Lower lobe of right lung (tissue), 2 donors: ENCODE measurements around the gene TBC1D10B. TPM values are rescaled to one million over a fixed set of nuclear protein-coding genes. Genes with fewer than 3 reads are reported as not detected.
A peak's percentile ranks its signal among the peaks of the same experiment; 100 is the strongest.
"Not testable (repeated sequence)": the region's sequence is repeated elsewhere in the genome, so short reads cannot be mapped to it uniquely, and the experiment has no call there.

Source experiments
- ATAC-seq, 2 donors: fragments of 200-7000 bp; cut with Tn5 transposase; one replicate each; pipeline ENCODE4 v1.9.1; 2020 to 2022; ENCODE audit warnings: mild to moderate bottlenecking in 2 of 2, moderate library complexity in 2 of 2
- DNase-seq: peaks from one replicate; pipeline ENCODE4 v3.0.0-alpha.2; 2020
- H3K27ac ChIP-seq: fragments of 200-600 bp; one replicate; pipeline ENCODE4 v1.8.0; 2022
- H3K27me3 ChIP-seq: fragments of 200-600 bp; one replicate; pipeline ENCODE4 v1.8.0; 2022; ENCODE audit warnings: low read depth
- H3K36me3 ChIP-seq: fragments of 200-600 bp; one replicate; pipeline ENCODE4 v1.8.0; 2022; ENCODE audit warnings: mild to moderate bottlenecking
- H3K4me1 ChIP-seq: fragments of 200-600 bp; one replicate; pipeline ENCODE4 v1.8.0; 2022
- H3K4me3 ChIP-seq: fragments of 200-600 bp; one replicate; pipeline ENCODE4 v1.8.0; 2022; ENCODE audit warnings: mild to moderate bottlenecking
- H3K9me3 ChIP-seq: fragments of 200-600 bp; one replicate; pipeline ENCODE4 v1.8.0; 2022
- intact Hi-C: fragments of 100-400 bp; cut with DNase I; formaldehyde crosslinking; loops from one replicate; pipeline ENCODE4 v1.11.0; 2022
- total RNA-seq: library from RNA; stranded (reverse); fragmentation: NEBNext Ultra II Directional; extraction: Animal tissue kit (Norgen Biotek cat#: 25700); gene quantifications from one replicate; pipeline ENCODE4 v1.2.1, GENCODE V29; 2021
- TF ChIP-seq, protein P1 (sequence below): fragments of 200-600 bp; IDR thresholded peaks from one replicate; pipeline ENCODE4 v1.8.0; 2022; ENCODE audit warnings: antibody characterized with exemption, mild to moderate bottlenecking
- donor health status: DM: no; HTN: yes; CAD: no; lungs with severe emphysema.

The TBC1D10B gene
- total RNA-seq, 1 donor from 2014 or later, result 36.9 TPM

DNA sequence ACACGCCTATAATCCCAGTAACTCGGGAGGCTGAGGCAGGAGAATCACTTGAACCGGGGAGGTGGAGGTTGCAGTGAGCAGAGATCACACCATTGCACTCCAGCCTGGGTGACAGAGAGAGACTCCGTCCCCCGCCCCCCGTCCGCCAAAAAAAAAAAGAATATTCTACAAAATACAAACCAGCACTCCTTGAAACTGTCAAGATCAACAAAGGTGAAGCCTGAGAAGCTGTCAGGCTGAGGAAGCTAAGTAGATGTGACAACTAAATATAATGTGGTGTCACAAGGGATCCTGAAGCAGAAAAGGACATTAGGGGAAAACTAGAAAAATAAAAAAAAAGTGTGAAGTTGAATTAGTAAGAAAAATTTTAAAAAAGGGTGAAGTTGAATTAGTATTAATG is 21.4 kb downstream of the TBC1D10B start:
- TF ChIP-seq, protein P1, sequence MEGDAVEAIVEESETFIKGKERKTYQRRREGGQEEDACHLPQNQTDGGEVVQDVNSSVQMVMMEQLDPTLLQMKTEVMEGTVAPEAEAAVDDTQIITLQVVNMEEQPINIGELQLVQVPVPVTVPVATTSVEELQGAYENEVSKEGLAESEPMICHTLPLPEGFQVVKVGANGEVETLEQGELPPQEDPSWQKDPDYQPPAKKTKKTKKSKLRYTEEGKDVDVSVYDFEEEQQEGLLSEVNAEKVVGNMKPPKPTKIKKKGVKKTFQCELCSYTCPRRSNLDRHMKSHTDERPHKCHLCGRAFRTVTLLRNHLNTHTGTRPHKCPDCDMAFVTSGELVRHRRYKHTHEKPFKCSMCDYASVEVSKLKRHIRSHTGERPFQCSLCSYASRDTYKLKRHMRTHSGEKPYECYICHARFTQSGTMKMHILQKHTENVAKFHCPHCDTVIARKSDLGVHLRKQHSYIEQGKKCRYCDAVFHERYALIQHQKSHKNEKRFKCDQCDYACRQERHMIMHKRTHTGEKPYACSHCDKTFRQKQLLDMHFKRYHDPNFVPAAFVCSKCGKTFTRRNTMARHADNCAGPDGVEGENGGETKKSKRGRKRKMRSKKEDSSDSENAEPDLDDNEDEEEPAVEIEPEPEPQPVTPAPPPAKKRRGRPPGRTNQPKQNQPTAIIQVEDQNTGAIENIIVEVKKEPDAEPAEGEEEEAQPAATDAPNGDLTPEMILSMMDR, result no peak
- no peak for ATAC-seq
- intact Hi-C loops, result no loop called here
- Histone ChIP-seq H3K27ac (no peak overlapping the region), H3K27me3 (no peaks in the 10 kb centered on the region), H3K9me3 (no peaks in the 10 kb centered on the region), H3K4me1 (peaks cover 27% of the 10 kb centered on the region), H3K36me3 (peaks cover 41% of the 10 kb centered on the region), H3K4me3 (no peak overlapping the region)
- DNase-seq, result no peak

DNA sequence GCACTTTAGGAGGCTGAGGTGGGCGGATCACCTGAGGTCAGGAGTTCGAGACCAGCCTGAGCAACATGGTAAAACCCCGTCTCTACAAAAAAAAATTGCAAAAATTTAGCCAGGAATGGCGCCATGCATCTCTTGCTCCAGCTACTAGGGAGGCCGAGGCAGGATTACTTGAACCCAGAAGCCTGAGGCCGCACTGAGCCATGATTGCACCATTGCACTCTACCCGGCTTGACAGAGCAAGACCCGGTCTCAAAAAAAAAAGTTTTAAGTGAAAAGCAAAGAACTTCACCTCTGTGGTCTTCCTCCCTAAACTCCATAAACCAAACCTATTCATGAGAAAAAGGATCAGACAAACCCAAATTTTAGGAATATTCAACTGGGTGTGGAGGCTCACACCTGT is 22.2 kb downstream of the TBC1D10B start:
- intact Hi-C loops, result no loop called here
- Histone ChIP-seq H3K4me3 (no peak overlapping the region), H3K9me3 (no peaks in the 10 kb centered on the region), H3K4me1 (peaks cover 18% of the 10 kb centered on the region), H3K36me3 (peaks cover 33% of the 10 kb centered on the region), H3K27ac (no peak overlapping the region), H3K27me3 (no peaks in the 10 kb centered on the region)
- ATAC-seq (no peak), DNase-seq (no peak)
- TF ChIP-seq, protein P1, result no peak

DNA sequence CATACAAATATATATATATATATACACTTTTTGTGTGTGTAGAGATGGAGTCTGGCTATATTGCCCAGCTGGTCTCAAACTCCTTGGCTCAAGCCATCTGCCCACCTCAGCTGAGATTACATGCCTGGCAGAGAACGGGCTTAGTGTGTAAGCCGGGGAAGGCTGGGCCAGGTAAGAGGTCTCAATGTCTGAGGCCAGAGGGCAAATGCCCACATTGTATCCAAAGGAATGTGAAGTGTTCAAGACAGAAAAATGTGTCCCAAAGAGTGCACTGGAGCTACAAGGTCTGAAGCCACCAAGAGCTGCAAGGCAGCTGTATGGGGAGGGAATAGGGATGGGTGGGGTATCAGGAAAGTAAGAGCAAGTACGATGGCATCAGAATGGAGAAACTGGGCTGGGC is 24.0 kb downstream of the TBC1D10B start:
- H3K4me1 ChIP-seq, result peaks cover under 1% of the 10 kb centered on the region
- H3K4me3 ChIP-seq, result no peak overlapping the region
- intact Hi-C loops, result no loop called here
- TF ChIP-seq, protein P1, result no peak
- H3K36me3 ChIP-seq, result peaks cover 15% of the 10 kb centered on the region
- no peak overlapping the region for H3K27ac ChIP-seq
- DNase-seq, result no peak
- no peaks in the 10 kb centered on the region for H3K9me3 ChIP-seq
- ATAC-seq, result no peak
- H3K27me3 ChIP-seq, result no peaks in the 10 kb centered on the region

DNA sequence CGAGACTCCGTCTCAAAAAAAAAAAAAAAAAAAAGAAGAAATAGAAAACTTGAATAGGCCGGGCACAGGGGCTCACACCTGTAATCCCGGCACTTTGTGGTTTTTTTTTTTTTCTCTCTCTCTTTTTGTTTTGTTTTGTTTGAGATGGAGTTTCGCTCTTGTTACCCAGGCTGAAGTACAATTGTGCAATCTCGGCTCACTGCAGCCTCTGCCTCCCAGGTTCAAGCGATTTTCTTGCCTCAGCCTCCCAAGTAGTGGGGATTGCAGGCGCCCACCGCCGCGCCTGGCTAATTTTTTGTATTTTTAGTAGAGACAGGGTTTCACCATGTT is 26.8 kb downstream of the TBC1D10B start:
- H3K4me3 ChIP-seq, DNase-seq, H3K36me3 ChIP-seq, H3K27ac ChIP-seq, H3K27me3 ChIP-seq, H3K9me3 ChIP-seq, intact Hi-C loops, H3K4me1 ChIP-seq: not testable (repeated sequence)
- ATAC-seq, result peak in 1 of 2 donors; percentile 31

DNA sequence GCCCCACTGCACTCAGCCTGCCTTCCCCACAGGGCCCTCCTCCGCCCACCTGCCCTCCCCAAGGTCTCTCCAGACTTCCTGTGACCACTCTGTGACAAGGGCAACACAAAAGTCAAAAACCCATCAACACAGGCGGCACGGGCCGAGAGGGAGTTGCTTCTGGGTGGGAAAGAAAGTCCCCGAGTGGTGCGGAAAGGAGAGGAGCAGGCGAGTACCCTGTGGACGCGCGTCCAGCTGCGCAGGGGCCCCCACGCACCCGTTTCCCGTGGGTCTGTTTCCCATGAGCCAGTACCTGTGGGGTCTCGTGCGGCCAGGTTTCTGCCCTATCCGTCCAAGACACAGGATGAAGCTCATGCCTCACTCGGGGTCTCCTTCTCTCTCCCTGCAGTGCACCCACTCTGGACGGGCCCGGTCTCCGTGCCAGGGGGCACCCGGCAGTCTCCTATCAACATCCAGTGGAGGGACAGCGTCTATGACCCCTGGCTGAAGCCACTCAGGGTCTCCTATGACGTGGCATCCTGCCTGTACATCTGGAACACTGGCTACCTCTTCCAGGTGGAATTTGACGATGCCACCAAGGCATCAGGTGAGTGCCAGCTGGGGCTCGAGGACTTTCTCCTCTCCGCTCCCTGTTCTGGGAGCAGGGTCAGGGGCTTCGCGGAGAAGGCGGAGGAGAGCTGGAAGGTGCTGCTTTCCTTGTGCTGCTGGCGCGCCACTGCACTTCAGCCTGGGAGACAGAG is 27.4 kb downstream of the TBC1D10B start:
- DNase-seq (no peak), ATAC-seq (peak in 1 of 2 donors; percentile 12)
- Histone ChIP-seq H3K27me3 (no peaks in the 10 kb centered on the region), H3K9me3 (no peaks in the 10 kb centered on the region), H3K36me3 (no peaks in the 10 kb centered on the region), H3K4me3 (no peak overlapping the region), H3K27ac (no peak overlapping the region), H3K4me1 (no peaks in the 10 kb centered on the region)
- intact Hi-C loops, result no loop called here
- TF ChIP-seq, protein P1, result no peak

DNA sequence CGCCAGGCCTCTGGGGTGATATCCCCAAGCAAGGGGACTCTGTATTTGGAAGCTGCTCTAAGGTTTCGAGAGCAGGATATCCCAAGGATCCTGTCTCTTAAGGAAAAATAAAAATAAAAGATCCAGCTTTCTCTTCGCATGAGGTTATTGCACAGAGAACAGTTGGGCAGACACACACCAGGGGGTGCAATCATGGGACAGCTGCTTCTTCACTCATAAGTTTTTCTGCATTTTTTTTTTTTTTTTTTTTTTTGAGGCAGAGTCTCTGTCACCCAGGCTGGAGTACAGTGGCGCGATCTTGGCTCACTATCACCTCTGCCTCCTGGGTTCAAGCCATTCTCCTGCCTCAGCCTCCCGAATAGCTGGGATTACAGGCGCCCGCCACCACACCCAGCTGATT is 28.3 kb downstream of the TBC1D10B start:
- H3K4me3 ChIP-seq, H3K4me1 ChIP-seq, H3K27me3 ChIP-seq, intact Hi-C loops, H3K9me3 ChIP-seq, H3K27ac ChIP-seq, DNase-seq, ATAC-seq, H3K36me3 ChIP-seq: not testable (repeated sequence)

DNA sequence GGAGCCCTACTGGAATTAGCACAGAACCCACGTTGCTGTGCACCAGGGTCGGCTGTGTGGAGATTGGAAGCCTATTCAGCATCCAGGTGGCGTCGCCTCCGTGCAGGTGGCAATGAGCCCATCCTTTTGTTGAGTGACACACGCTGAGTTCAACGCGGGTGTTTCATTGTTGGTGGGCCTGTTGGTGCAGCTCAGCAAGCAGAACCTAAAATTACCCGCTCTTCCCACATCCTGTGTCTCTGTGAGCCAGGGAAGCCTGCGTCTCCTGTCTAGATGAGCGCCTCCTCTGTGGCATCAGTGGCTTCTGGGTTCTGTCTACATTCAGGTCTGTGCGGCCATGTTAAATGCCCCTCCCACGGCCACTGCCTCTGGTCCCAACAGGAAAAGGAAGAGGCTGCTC is 29.7 kb downstream of the TBC1D10B start:
- peaks cover 5% of the 10 kb centered on the region for H3K4me1 ChIP-seq
- TF ChIP-seq, protein P1, result no peak
- DNase-seq, result no peak
- no peaks in the 10 kb centered on the region for H3K9me3 ChIP-seq
- no peak overlapping the region for H3K4me3 ChIP-seq
- no peak for ATAC-seq
- H3K27ac ChIP-seq, result no peak overlapping the region
- intact Hi-C loops, result no loop called here
- no peaks in the 10 kb centered on the region for H3K27me3 ChIP-seq
- no peaks in the 10 kb centered on the region for H3K36me3 ChIP-seq

DNA sequence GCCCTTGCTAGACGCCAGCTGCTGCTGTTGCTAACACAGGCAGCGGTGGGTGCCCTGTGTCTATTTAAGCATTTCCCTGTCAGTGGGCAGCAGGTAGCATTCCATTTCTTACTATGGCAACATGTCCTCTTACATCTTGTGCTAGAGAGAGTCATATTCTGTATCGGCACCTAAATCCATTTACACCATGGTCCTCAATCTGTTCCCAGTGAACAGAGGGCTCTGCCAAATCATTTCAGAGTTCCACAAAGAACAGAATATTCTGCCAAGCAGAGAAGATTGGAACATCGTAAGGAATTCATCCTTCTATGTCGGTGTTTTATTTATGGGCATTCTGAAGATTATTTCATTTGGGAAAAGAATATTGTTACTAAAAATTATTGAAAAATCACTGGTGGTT is 31.6 kb downstream of the TBC1D10B start:
- intact Hi-C loops, H3K27me3 ChIP-seq, DNase-seq, H3K4me3 ChIP-seq, H3K36me3 ChIP-seq, H3K9me3 ChIP-seq, H3K27ac ChIP-seq, ATAC-seq, H3K4me1 ChIP-seq: not testable (repeated sequence)

DNA sequence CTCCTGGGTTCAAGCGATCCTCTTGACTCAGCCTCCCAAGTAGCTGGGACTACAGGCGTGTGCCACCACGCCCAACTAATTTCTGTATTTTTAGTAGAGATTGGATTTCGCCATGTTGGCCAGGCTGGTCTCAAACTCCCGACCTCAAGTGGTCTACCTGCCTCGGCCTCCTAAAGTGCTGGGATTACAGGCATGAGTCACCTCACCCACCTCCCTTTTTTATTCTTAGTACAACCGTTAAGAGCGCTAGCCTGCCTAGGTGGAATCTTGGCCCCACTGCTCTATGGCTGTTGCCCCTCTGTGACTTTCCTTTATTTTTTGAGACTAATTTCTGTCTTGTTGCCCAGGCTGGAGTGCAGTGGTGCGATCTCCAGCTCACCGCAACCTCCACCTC is 32.3 kb downstream of the TBC1D10B start:
- intact Hi-C loops, H3K9me3 ChIP-seq, DNase-seq, H3K4me1 ChIP-seq, H3K36me3 ChIP-seq, H3K4me3 ChIP-seq, ATAC-seq, H3K27ac ChIP-seq, H3K27me3 ChIP-seq: not testable (repeated sequence)
